ENCODE measurements around the gene TMEM63C. TPM values are rescaled to one million over a fixed set of nuclear protein-coding genes. Genes with fewer than 3 reads are reported as not detected.

The TMEM63C gene
- total RNA-seq, 4 donors from 2014 or later: 11.4 to 37.6 (median 18.9) TPM

GRCh38 chr14:77144412-77145115 is 37.0 kb upstream of the TMEM63C start:
- no peak for DNase-seq (ENCODE audit: low spot score in 2 of 2)
- TF ChIP-seq, protein P1, sequence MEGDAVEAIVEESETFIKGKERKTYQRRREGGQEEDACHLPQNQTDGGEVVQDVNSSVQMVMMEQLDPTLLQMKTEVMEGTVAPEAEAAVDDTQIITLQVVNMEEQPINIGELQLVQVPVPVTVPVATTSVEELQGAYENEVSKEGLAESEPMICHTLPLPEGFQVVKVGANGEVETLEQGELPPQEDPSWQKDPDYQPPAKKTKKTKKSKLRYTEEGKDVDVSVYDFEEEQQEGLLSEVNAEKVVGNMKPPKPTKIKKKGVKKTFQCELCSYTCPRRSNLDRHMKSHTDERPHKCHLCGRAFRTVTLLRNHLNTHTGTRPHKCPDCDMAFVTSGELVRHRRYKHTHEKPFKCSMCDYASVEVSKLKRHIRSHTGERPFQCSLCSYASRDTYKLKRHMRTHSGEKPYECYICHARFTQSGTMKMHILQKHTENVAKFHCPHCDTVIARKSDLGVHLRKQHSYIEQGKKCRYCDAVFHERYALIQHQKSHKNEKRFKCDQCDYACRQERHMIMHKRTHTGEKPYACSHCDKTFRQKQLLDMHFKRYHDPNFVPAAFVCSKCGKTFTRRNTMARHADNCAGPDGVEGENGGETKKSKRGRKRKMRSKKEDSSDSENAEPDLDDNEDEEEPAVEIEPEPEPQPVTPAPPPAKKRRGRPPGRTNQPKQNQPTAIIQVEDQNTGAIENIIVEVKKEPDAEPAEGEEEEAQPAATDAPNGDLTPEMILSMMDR (IDR thresholded peaks at IDR 0.05): no peak
- TF ChIP-seq POLR2A (IDR thresholded peaks at IDR 0.05): no peak
- intact Hi-C loops (cut with DNase I; ENCODE audit: low total_unique reads): no loop called here
- H3K4me3 ChIP-seq (ENCODE audit: low read depth, poor library complexity, severe bottlenecking): no peak overlapping the region
- WGBS, 2 donors: 65 to 67% methylated on average over 4 of the region's 4 CpGs

- 8 to 12% methylated on average over 10 of the region's 10 CpGs for WGBS, 2 donors
- intact Hi-C loops (cut with DNase I; ENCODE audit: low total_unique reads): no loop called here
- H3K4me3 ChIP-seq (ENCODE audit: low read depth, poor library complexity, severe bottlenecking): no peak overlapping the region
- peak in 1 of 2 donors; percentile 70 for DNase-seq (ENCODE audit: low spot score in 2 of 2)
- TF ChIP-seq POLR2A (IDR thresholded peaks at IDR 0.05): no peak
- TF ChIP-seq, protein P1 (IDR thresholded peaks at IDR 0.05): no peak
Observed at GRCh38 chr14:77145975-77146740, 35.4 kb upstream of the TMEM63C start.

GRCh38 chr14:77148510-77149231 is 32.9 kb upstream of the TMEM63C start:
- intact Hi-C loops (cut with DNase I; ENCODE audit: low total_unique reads): no loop called here
- WGBS, 2 donors: 72 to 75% methylated on average over 8 of the region's 8 CpGs
- no peak overlapping the region for H3K4me3 ChIP-seq (ENCODE audit: low read depth, poor library complexity, severe bottlenecking)
- no peak for TF ChIP-seq POLR2A (IDR thresholded peaks at IDR 0.05)
- TF ChIP-seq, protein P1 (IDR thresholded peaks at IDR 0.05): no peak
- DNase-seq (ENCODE audit: low spot score in 2 of 2): no peak

DNA sequence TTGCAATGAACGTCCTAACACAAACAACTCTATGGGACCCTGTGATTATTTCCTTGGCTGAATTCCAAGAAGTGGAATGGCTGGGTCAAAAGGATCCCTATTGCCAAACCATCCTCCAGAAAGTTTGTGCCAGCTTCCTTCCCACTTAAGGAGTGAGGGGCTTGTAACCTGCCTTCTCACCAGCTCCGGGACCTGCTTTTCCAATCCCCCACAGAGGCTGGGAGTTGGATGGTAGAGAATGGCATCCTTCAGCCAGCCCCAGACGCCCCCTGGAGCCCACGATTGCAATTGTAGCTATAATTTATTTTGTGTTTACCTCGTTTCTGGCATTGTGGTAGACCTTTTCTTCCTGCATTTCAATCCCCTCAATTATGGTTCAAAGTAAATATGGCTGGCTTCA is 30.4 kb upstream of the TMEM63C start:
- TF ChIP-seq, protein P1 (IDR thresholded peaks at IDR 0.05): no peak
- no peak for TF ChIP-seq POLR2A (IDR thresholded peaks at IDR 0.05)
- H3K4me3 ChIP-seq (ENCODE audit: low read depth, poor library complexity, severe bottlenecking): no peak overlapping the region
- intact Hi-C loops (cut with DNase I; ENCODE audit: low total_unique reads): loop anchor here (10.0 kb wide), 1 partner anchor 64 kb away; no protein-coding TSS in a partner anchor
- 3 to 6% methylated on average over 5 of the region's 5 CpGs for whole genome bisulfite sequencing, 2 donors
- DNase-seq (ENCODE audit: low spot score in 2 of 2): no peak

GRCh38 chr14:77151918-77152588 is 29.5 kb upstream of the TMEM63C start:
- 45 to 61% methylated on average over 2 of the region's 2 CpGs for WGBS, 2 donors
- H3K4me3 ChIP-seq (ENCODE audit: low read depth, poor library complexity, severe bottlenecking): no peak overlapping the region
- DNase-seq (ENCODE audit: low spot score in 2 of 2): no peak
- TF ChIP-seq, protein P1 (IDR thresholded peaks at IDR 0.05): no peak
- no peak for TF ChIP-seq POLR2A (IDR thresholded peaks at IDR 0.05)
- intact Hi-C loops (cut with DNase I; ENCODE audit: low total_unique reads): loop anchor here (10.0 kb wide), 1 partner anchor 63 kb away; no protein-coding TSS in a partner anchor
